Measurements from ENCODE around the gene SLC22A12.

DNA sequence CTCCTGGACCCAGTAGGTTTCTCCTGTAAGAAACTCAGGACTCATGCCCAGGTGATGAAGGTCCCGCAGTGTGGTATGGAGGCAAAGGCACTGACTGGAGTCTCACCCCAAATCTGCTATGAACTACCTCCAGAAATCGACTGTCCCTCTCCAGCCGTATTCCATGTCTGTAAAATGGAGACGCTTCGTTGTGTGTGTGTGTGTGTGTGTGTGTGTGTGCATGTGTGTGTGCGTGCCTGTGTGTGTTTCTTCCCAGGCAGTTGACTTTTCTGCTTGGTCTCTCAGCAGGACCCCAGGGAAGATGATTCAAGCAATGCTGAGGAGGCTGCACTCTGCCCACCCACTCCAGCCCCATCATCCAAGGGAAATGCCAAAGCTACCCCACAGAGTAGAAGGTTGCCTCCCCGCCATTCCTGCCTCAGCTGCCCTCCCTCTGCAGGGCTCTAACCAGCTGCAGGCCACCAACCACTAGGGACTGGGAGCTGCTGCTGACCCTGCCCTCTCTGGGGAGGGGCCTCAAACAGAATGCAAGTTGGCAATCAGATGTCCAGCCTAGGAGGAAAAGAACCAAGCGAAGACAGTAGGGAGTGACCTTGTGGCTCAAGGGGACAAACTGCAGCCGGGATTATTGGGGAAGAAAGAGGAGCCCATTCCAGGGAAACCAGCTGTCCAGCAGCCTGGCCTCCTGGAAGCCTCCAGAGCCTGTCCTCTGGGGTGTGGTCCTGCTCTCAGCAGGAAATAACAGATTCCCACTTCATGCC lies 56.2 kb downstream of the SLC22A12 start:
- TF ChIP-seq, protein P1, sequence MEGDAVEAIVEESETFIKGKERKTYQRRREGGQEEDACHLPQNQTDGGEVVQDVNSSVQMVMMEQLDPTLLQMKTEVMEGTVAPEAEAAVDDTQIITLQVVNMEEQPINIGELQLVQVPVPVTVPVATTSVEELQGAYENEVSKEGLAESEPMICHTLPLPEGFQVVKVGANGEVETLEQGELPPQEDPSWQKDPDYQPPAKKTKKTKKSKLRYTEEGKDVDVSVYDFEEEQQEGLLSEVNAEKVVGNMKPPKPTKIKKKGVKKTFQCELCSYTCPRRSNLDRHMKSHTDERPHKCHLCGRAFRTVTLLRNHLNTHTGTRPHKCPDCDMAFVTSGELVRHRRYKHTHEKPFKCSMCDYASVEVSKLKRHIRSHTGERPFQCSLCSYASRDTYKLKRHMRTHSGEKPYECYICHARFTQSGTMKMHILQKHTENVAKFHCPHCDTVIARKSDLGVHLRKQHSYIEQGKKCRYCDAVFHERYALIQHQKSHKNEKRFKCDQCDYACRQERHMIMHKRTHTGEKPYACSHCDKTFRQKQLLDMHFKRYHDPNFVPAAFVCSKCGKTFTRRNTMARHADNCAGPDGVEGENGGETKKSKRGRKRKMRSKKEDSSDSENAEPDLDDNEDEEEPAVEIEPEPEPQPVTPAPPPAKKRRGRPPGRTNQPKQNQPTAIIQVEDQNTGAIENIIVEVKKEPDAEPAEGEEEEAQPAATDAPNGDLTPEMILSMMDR (IDR thresholded peaks at IDR 0.05): no peak
- TF ChIP-seq POLR2A (IDR thresholded peaks at IDR 0.05): no peak
